Dermis blood vessel endothelial cell (primary cell): ENCODE measurements around the gene AP2A2. TPM values are rescaled to one million over a fixed set of nuclear protein-coding genes. Genes with fewer than 3 reads are reported as not detected.
"Not testable (repeated sequence)": the region's sequence is repeated elsewhere in the genome, so short reads cannot be mapped to it uniquely, and the experiment has no call there.

Experiments used
- DNase-seq: peaks from one replicate; pipeline ENCODE4 v3.0.0; 2010
- total RNA-seq: library from RNA; depleted of rRNA; stranded (reverse); fragments of >200 nt; gene quantifications from 2 replicates; pipeline ENCODE4 v1.2.3, GENCODE V29; 2014

AP2A2 gene
- total RNA-seq, 1 donor from 2014 or later, result 51.1 TPM

- DNase-seq, result not testable (repeated sequence)
Observed at GRCh38 chr11:1016610-1017126, 91.0 kb downstream of the AP2A2 start.

GRCh38 chr11:1017269-1018005 is 91.8 kb downstream of the AP2A2 start:
- DNase-seq, result no peak

GRCh38 chr11:1018091-1018490 is 92.4 kb downstream of the AP2A2 start:
- no peak for DNase-seq

GRCh38 chr11:1019321-1019910 is 93.7 kb downstream of the AP2A2 start:
- DNase-seq, result no peak

- DNase-seq, result no peak
Observed at GRCh38 chr11:1020211-1020905, 94.7 kb downstream of the AP2A2 start.

- no peak for DNase-seq
Observed at GRCh38 chr11:1022411-1022810, 96.7 kb downstream of the AP2A2 start.

GRCh38 chr11:1022908-1023810 is 97.5 kb downstream of the AP2A2 start:
- DNase-seq, result no peak

- no peak for DNase-seq
Observed at GRCh38 chr11:1023811-1024596, 98.3 kb downstream of the AP2A2 start.

GRCh38 chr11:1024597-1025409 is 99.1 kb downstream of the AP2A2 start:
- no peak for DNase-seq

GRCh38 chr11:1025410-1026162 is 99.9 kb downstream of the AP2A2 start:
- no peak for DNase-seq

GRCh38 chr11:1026163-1026450 is 100.4 kb downstream of the AP2A2 start:
- no peak for DNase-seq

- no peak for DNase-seq
Observed at GRCh38 chr11:1026641-1027482, 101.2 kb downstream of the AP2A2 start.

- DNase-seq, result no peak
Observed at GRCh38 chr11:1027483-1028290, 102.0 kb downstream of the AP2A2 start.

- DNase-seq, result no peak
Observed at GRCh38 chr11:1028291-1028540, 102.5 kb downstream of the AP2A2 start.

- no peak for DNase-seq
Observed at GRCh38 chr11:1028616-1029015, 102.9 kb downstream of the AP2A2 start.

GRCh38 chr11:1029051-1029450 is 103.4 kb downstream of the AP2A2 start:
- no peak for DNase-seq

GRCh38 chr11:1029654-1030053 is 104.0 kb downstream of the AP2A2 start:
- DNase-seq, result no peak

GRCh38 chr11:1030086-1030485 is 104.4 kb downstream of the AP2A2 start:
- no peak for DNase-seq

- DNase-seq, result no peak
Observed at GRCh38 chr11:1030556-1030955, 104.9 kb downstream of the AP2A2 start.
